HG03039 (cell line): ENCODE data around the gene PTPRA.
"Not testable (repeated sequence)": the region's sequence is repeated elsewhere in the genome, so short reads cannot be mapped to it uniquely, and the experiment has no call there.

Experiments
- ATAC-seq: cut with Tn5 transposase; IDR thresholded peaks from one replicate; pipeline ENCODE4 v1.9.1; 2021; ENCODE audit warnings: mild to moderate bottlenecking, moderate library complexity; ENCODE audit not compliant: unreplicated experiment

The PTPRA gene

DNA sequence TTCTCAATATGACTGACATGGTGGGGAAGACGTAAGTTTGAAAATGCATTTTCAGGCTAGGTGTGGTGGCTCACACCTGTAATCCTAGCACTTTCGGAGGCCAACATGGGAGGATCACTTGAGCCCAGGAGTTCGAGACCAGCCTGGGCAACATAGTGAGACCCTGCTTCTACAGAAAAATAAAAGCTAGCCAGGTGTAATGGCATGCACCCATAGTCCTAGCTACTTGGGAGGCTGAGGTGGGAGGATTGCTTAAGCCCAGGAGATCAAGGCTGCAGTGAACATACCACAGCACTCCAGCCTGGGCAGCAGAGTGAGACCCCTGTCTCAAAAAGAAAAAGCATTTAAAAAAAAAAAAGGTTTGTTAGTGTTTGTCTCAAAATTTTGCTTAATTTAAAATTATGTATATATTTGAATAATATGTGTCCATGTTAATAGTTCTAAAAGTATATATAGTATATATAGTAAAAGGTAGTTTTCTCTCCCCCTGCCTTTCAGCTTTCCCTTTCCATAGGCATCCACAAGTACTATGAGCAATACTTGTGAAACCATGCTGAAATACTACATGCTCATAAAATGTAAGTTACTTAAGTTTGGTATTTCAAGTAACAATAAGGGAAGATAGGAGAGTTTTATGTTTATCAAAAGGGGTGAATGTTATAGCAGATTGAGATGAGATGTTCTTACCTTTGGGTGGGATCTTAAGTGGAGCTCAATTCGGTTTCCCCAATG is 15.1 kb downstream of the PTPRA start:
- ATAC-seq, result no peak

GRCh38 chr20:2889209-2889608 is 15.9 kb downstream of the PTPRA start:
- no peak for ATAC-seq

DNA sequence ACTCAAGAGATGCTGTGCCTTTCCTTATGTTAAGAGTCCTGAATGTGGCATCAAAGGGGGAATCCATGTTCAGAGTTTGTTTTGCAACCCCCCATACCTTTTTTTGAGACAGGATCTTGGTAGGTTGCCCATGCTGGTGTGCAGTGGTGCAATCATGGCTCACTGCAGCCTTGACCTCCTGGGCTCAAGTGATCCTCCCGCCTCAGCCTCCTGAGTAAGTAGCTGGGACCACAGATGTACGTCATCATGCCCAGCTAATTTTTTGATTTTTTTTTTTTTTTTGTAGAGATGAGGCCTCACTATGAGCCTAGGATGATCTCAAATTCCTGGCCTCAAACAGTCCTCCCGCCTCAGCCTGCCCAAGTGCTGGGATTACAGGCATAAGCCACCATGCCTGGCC is 16.5 kb downstream of the PTPRA start:
- no peak for ATAC-seq

DNA sequence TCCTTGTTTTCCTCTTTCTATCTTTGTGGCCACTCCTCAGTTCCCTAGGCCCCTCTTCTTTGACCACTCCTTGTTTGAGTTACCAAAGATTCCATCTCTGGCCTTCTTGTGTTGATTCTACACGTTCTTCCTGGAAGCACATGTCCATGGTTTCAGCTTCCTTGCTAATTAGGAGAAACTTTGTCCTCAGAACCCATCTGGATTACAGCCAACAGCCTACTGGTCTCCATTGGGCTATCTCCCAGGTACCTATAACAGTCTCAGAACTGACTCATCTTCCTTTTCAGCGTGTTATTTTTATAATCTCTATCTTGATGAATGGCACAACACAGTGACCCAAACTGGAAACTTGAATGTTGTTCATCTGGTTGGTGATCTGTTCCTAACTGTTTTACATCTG is 17.5 kb downstream of the PTPRA start:
- no peak for ATAC-seq

DNA sequence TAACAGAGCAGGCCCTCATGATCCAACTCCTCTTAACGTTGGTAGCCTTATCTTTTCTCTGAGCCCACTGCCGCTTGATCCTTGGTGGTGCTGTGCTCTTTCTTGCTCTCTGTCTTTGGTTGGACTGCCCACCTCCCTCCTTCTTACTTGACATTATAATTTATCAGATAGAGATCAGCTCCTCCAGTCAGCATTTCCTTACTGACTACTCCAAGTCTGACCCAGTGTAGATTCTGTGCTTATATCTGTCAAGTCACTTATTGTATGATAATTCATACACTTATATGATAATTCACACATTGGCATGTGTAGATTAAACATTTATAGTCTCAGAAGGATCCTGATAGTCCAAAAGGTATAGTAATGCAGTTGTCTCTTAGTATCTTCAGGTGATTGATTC is 18.1 kb downstream of the PTPRA start:
- no peak for ATAC-seq

DNA sequence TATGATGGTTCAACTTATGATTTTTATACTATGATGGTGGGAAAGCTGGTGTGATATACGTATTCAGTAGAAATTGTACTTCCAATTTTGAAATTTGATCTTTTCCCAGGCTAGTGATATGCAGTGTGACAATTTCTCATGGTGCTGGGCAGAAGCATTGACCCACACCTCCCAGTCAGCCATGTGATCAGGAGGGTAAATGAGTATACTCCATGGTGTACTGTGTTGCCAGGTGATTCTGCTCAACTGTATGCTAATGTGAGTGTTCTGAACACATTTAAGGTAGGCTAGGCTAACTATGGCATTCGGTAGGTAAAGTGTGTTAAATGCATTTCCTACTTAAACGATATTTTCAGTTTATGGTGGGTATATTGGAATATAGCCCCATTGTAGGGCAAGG is 19.1 kb downstream of the PTPRA start:
- ATAC-seq, result no peak

DNA sequence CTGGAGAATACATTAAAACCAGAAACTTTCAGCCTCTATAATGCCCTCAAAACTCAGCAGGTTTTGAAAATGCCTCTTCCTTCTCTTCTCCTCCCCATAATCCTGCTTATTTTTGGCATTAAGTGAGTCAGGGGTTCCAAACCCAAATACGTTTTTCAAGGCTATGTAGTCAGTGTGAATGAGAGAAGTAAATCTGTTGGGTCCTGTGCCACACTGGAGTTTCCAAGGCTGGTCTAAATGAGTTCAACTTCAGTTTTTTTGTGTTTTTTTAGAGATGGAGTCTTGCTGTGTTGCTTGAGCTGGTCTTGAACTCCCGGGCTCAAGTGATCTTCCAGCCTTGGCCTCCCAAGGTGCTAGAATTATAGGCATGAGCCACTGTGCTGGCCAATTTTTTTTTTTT is 20.9 kb downstream of the PTPRA start:
- ATAC-seq, result no peak

DNA sequence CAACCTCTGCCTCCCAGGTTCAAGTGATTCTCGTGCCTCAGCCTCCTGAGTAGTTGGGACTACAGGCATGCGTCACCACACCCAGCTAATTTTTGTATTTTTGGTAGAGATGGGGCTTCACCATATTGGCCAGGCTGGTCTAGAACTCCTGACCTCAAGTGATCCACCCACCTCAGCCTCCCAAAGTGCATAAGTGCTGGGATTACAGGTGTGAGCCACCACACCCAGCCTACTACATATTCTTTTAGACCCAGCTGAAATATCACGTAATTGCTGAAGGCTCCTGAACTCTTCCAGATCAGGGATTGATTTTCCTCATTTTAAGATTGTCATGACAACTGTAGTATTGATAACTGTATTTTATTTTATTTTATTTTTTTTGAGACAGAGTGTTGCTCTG is 21.9 kb downstream of the PTPRA start:
- ATAC-seq, result not testable (repeated sequence)

DNA sequence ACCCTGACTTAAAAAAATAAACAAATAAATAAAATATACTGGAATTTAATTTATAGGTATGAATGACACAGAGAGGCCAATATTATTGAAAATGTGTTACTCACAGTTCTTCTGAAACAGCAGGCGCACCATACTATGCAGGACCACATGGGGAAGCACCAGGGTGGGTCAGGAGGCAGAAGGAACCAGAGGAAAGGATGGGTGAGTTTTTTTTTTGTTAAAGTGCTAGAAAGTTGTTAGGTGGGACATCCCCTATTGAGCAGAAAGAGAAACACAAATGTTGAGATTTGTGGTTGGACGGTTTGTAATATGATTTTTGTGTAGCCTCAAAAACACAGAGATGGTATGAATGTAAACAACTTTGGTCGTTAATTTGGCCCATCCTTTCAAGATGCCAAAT is 26.0 kb downstream of the PTPRA start:
- no peak for ATAC-seq

DNA sequence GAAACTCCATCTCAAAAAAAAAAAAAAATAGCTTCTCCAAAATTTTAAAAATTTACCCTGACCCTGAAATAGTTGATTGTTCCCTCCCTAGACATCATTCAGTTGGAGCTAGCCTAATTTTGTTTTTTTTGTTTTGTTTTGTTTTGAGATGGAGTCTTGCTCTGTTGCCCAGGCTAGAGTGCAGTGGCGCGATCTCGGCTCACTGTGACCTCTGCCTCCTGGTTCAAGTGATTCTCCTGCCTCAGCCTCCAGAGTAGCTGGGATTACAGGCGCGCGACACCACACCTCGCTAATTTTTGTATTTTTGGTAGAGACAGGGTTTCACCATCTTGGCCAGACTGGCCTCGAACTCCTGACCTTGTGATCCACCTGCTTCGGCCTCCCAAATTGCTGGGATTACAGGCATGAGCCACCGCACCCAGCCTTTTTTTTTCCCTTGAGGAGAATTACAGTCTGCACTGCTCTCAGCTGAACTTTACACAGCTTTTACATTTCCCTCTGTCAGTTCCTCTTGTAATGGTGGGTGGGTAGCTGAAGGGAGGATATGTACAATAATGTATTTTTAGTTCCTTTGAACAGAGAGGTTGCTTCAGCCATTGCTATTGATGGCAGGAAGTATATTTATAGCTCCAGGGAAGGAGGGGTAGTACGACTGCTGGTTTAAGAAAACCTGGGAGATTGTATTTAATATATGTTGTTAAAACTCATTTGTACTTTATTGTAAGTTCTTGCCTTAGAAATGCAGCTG is 27.7 kb downstream of the PTPRA start:
- no peak for ATAC-seq

DNA sequence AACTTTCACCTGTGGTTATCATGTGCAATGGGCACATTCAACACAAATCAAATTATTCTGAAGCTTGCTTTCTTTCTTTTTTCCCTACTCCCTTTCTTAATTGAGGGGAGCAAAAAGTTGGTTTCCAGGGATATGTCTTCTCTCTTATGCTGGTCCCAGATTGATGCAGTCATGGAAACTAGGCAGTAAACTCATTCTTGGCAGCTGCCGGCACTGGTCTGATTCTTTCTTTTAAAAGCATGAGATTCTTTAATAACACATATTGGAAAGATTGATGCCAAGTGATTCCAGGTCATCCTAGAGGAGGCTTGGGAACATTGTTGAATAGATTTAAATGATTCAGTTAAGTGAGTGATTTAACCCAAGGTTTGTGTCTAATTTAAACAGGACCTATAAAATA is 29.0 kb downstream of the PTPRA start:
- ATAC-seq, result no peak

- ATAC-seq, result no peak
Measured at GRCh38 chr20:2902818-2903217, 29.5 kb downstream of the PTPRA start.

GRCh38 chr20:2903686-2904085 is 30.4 kb downstream of the PTPRA start:
- no peak for ATAC-seq

DNA sequence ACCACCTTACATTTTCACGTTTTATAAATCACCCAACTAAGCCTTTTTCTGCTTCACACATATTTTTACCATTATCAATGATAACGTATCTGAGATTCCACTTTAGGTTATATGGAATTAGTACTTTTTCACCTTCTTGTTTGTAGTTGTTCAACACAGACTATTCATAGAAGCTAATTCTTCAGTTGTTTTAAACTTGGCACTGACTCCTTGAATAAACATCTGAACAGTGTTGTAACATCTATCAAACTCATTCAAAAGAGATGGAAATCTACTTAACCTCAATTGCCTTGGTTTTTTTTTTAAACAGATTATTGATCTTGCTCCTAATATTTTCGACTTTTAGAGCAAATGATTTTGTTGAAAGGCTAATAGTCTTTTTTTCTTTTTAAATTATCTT is 34.2 kb downstream of the PTPRA start:
- no peak for ATAC-seq

DNA sequence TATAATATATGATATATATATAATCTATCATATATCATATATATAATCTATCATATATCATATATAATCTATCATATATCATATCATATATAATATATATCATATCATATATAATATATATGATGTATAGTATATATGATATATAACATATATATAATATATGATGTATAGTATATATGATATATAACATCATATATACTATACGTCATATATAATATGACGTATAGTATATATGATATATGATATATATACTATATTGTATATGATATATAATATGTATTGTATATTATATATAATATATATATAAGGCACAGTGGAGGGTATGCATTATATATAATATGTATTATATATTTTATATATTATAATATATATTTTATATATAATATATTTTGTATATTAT is 36.7 kb downstream of the PTPRA start:
- no peak for ATAC-seq

GRCh38 chr20:2911200-2911599 is 37.9 kb downstream of the PTPRA start:
- no peak for ATAC-seq

DNA sequence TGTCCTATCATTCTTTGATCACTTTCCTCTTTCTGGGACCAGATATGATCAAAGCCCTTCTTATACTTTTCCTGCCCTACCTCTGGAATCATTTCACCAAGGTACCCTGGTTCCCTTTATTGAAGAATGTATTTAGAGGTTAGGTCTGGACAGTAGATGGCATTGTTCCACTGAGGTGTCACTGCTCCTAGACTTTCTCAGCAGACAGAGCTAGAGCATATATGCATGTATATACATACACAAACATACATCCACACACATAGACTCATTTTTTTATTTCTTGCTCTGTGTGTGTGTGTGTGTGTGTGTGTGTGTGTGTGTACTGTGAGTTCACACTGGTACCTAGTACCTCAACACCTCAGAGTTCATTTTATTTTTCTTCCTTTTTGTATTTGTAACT is 40.9 kb downstream of the PTPRA start:
- no peak for ATAC-seq

DNA sequence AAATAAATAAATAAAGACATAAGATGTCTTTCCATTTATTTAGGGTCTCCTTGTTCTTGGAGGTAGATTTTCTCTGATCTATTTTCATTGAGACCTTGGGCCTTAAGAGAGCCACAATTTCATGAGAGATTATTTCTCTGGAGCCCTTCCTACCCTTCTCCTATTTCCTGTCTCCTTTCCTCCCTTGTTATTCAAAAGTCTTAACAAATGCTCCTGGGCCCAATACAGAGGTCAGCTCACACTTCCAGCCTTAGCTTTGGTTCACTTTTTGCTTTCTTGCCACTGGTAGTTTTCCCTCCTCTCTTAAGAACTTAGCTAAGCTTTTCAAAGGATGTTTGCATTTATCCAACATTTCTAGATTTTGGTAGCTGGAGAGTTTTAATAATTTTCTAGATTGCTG is 44.0 kb downstream of the PTPRA start:
- ATAC-seq, result no peak

DNA sequence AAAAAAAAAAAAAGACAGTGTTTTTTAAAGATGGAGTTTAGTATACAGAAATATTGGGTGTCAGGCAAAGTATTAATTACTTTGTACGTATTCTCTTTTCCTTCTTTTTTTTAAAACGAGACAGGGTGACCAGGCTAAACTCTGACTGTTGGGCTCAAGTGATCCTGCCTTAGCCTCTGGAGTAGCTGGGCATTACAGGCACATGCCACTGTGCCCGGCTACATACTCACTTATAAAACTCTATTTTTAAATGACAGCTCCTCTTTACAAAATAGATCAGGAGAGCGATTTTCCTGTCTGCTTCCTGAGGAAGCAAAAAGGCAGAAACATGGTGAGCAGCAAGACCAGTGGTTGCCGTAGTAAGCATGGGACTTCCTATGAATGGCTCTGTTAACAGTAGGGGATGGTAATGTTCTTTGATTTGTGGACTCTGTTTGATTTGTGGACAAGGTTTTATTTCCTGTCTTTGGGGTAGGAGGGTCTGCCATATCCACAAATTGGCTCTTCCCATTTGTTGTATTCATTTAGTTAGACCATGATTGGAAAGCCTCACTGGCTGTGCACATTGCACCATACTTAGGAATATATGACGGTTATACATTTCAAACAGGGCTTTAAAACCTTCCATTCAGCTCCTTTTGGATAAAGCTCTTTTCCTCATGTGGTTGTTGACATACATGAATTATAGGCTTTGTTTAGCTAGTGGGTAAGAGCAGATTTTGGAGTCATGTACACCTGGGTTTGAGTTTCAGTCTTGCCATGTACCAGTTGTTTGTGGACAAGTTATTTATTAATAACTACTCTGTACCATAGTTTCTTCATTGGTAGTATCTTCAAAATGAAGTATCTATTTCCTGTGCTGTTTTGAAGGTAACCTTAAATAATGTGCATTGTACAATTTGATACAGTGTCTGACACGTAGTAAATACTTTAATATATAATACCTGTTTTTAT is 45.1 kb downstream of the PTPRA start:
- ATAC-seq, result no peak

- no peak for ATAC-seq
Measured at GRCh38 chr20:2919518-2920245, 46.4 kb downstream of the PTPRA start.

DNA sequence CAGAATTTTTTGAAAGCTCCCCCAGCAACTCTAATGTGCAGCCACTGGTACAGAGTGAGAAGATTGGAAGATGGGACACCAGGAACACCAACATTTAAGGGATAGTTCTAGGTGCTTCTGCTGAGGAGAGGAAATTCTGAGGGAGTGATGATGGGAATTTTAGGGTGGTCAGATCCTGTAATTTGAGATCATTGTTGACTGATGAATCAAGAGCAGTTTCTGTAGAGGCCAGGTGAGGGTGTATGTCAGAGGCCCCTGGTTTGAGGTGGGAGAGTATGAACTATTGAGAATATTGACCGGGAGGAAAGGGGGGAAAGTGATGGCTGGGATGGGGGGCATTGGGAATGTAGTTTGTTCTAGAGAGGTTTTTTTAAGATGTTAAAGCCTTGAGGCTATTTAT is 47.2 kb downstream of the PTPRA start:
- ATAC-seq, result no peak
